ENCODE results near the gene ZMYND8.
"Not testable (repeated sequence)": the region's sequence is repeated elsewhere in the genome, so short reads cannot be mapped to it uniquely, and the experiment has no call there.

The ZMYND8 gene

DNA sequence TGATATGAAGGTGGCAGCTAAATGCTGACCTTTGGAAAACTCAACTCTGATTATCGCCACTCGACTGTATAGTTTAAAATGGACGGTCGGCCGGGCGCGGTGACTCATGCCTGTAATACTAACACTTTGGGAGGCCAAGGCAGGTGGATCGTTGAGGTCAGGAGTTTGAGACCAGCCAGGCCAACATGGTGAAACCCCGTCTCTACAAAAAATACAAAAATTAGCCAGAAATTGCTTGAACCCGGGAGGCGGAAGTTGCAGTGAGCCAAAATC lies 151.7 kb downstream of the ZMYND8 start:
- not testable (repeated sequence) for H3K27me3 ChIP-seq (ENCODE audit: control insufficient read depth, insufficient read depth, low read length); H3K4me3 ChIP-seq (ENCODE audit: low read depth, low read length); H3K9me3 ChIP-seq (ENCODE audit: control insufficient read depth, insufficient read depth, low read length); H3K9ac ChIP-seq (ENCODE audit: low read depth, low read length)
- H3K4me1 ChIP-seq (ENCODE audit: control insufficient read depth, insufficient read depth, low read length) = peaks cover 14% of the 10 kb centered on the region
- peaks cover 11% of the 10 kb centered on the region for H3K36me3 ChIP-seq (ENCODE audit: control insufficient read depth, insufficient read depth, low read length)

- H3K4me3 ChIP-seq (ENCODE audit: low read depth, low read length) = no peak overlapping the region
- H3K4me1 ChIP-seq (ENCODE audit: control insufficient read depth, insufficient read depth, low read length) = peaks cover 14% of the 10 kb centered on the region
- H3K36me3 ChIP-seq (ENCODE audit: control insufficient read depth, insufficient read depth, low read length) = peaks cover 6% of the 10 kb centered on the region
- no peaks in the 10 kb centered on the region for H3K9me3 ChIP-seq (ENCODE audit: control insufficient read depth, insufficient read depth, low read length)
- no peak overlapping the region for H3K9ac ChIP-seq (ENCODE audit: low read depth, low read length)
- no peaks in the 10 kb centered on the region for H3K27me3 ChIP-seq (ENCODE audit: control insufficient read depth, insufficient read depth, low read length)
Measured at GRCh38 chr20:47204008-47204849, 152.3 kb downstream of the ZMYND8 start.

DNA sequence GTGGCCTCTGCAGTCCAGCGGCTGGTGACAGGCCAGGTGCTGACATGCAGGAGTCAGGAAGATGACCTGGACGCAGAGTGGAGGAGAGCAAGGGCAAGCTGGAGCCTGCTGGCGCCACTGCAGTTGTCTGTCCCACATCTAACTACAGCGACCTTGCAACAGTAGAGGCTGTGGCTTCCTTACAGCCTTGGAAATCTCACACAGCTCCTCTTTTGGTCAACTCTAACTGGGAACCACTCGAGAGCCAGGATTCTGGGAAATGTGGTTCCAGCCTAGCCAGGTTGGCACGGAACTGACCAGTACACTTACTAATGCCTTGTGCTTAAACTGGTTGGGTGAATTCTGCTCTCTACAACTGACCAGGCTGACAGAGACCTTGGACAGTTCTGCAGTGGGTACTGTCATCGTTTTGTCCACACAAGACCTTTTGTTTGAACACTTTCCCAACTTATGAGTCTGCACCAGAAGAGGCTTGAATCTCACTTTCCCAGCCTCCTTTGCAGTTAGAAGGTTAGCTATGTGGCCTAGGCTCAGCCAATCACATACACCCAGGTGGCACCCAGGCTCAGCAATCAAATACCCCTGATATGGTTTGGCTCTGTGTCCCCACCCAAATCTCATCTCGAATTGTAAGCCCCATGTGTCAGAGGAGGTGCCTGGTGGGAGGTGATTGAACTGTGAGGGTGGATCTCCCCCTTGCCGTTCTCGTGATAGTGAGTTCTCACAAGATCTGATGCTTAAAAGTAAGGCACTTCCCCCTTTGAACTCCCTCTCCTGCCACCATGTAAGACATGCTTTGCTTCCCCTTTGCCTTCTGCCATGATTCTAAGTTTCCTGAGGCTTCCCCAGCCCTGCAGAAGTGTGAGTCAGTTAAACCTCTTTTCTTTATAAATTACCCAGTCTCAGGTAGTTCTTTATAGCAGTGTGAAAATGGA lies 153.5 kb downstream of the ZMYND8 start:
- Histone ChIP-seq H3K27me3 (ENCODE audit: control insufficient read depth, insufficient read depth, low read length) (no peaks in the 10 kb centered on the region), H3K4me3 (ENCODE audit: low read depth, low read length) (no peak overlapping the region), H3K9ac (ENCODE audit: low read depth, low read length) (no peak overlapping the region), H3K4me1 (ENCODE audit: control insufficient read depth, insufficient read depth, low read length) (peaks cover 14% of the 10 kb centered on the region), H3K9me3 (ENCODE audit: control insufficient read depth, insufficient read depth, low read length) (no peaks in the 10 kb centered on the region), H3K36me3 (ENCODE audit: control insufficient read depth, insufficient read depth, low read length) (no peaks in the 10 kb centered on the region)

DNA sequence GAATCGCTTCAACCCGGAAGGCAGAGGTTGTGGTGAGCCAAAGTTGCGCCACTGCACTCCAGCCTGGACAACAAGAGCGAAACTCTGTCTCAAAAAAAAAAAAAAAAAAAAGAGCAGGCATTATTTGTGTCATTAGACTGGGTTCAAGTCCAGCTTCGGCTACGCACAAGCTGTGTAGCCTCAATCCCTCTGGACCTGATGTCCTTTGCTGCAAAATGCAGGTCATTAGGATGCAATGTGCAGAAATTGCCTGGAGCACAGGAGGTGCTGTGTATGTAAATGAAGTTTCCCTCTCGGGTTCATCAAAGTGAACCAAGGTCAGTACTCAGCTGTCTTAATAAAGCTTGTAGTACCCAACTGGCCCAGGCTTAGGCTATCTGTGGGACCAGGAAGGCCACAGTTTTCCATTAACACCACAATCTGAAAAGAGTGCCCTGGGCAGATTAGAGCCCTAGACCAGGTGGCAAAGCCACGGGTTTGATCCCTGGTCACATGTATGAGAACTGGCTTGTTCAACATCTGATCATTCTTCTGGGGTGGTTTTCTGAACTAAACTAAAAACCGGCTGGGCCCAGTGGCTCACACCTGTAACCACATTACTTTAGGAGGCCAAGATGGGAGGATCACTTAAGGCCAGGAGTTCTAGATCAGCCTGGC lies 155.3 kb downstream of the ZMYND8 start:
- no peaks in the 10 kb centered on the region for H3K9me3 ChIP-seq (ENCODE audit: control insufficient read depth, insufficient read depth, low read length)
- H3K27me3 ChIP-seq (ENCODE audit: control insufficient read depth, insufficient read depth, low read length) = no peaks in the 10 kb centered on the region
- H3K36me3 ChIP-seq (ENCODE audit: control insufficient read depth, insufficient read depth, low read length) = no peaks in the 10 kb centered on the region
- peaks cover 7% of the 10 kb centered on the region for H3K4me1 ChIP-seq (ENCODE audit: control insufficient read depth, insufficient read depth, low read length)
- no peak overlapping the region for H3K4me3 ChIP-seq (ENCODE audit: low read depth, low read length)
- H3K9ac ChIP-seq (ENCODE audit: low read depth, low read length) = no peak overlapping the region

DNA sequence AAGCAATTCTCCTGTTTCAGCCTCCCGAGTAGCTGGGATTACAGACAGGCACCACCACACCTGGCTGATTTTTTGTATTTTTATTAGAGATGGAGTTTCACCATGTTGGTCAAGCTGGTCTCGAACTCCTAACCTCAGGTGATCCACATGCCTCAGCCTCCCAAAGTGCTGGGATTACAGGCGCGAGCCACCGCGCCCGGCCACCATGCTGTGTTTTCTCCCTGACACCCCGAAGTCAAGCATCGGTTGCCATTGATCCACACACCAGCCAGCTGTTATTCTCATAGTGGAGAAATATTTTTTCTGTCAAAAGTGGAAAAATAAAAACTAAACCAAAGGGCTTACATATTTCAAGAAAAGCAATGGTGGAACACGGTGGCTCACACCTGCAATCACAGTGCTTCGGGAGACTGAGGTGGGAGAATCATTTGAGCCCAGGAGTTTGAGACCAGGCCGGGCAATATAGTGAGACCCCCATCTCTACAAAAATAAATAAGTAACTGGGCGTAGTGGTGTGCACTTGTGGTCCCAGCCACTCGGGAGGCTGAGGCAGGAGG lies 157.4 kb downstream of the ZMYND8 start:
- H3K36me3 ChIP-seq (ENCODE audit: control insufficient read depth, insufficient read depth, low read length) = no peaks in the 10 kb centered on the region
- H3K9ac ChIP-seq (ENCODE audit: low read depth, low read length) = no peak overlapping the region
- no peak overlapping the region for H3K4me3 ChIP-seq (ENCODE audit: low read depth, low read length)
- no peaks in the 10 kb centered on the region for H3K9me3 ChIP-seq (ENCODE audit: control insufficient read depth, insufficient read depth, low read length)
- no peaks in the 10 kb centered on the region for H3K4me1 ChIP-seq (ENCODE audit: control insufficient read depth, insufficient read depth, low read length)
- H3K27me3 ChIP-seq (ENCODE audit: control insufficient read depth, insufficient read depth, low read length) = no peaks in the 10 kb centered on the region

- no peaks in the 10 kb centered on the region for H3K4me1 ChIP-seq (ENCODE audit: control insufficient read depth, insufficient read depth, low read length)
- no peaks in the 10 kb centered on the region for H3K36me3 ChIP-seq (ENCODE audit: control insufficient read depth, insufficient read depth, low read length)
- no peaks in the 10 kb centered on the region for H3K9me3 ChIP-seq (ENCODE audit: control insufficient read depth, insufficient read depth, low read length)
- H3K27me3 ChIP-seq (ENCODE audit: control insufficient read depth, insufficient read depth, low read length) = no peaks in the 10 kb centered on the region
- H3K4me3 ChIP-seq (ENCODE audit: low read depth, low read length) = no peak overlapping the region
- no peak overlapping the region for H3K9ac ChIP-seq (ENCODE audit: low read depth, low read length)
Measured at GRCh38 chr20:47198254-47198671, 158.2 kb downstream of the ZMYND8 start.

- Histone ChIP-seq H3K9me3 (ENCODE audit: control insufficient read depth, insufficient read depth, low read length) (no peaks in the 10 kb centered on the region), H3K27me3 (ENCODE audit: control insufficient read depth, insufficient read depth, low read length) (no peaks in the 10 kb centered on the region), H3K9ac (ENCODE audit: low read depth, low read length) (no peak overlapping the region), H3K36me3 (ENCODE audit: control insufficient read depth, insufficient read depth, low read length) (no peaks in the 10 kb centered on the region), H3K4me1 (ENCODE audit: control insufficient read depth, insufficient read depth, low read length) (no peaks in the 10 kb centered on the region), H3K4me3 (ENCODE audit: low read depth, low read length) (no peak overlapping the region)
Measured at GRCh38 chr20:47196091-47197081, 160.1 kb downstream of the ZMYND8 start.

DNA sequence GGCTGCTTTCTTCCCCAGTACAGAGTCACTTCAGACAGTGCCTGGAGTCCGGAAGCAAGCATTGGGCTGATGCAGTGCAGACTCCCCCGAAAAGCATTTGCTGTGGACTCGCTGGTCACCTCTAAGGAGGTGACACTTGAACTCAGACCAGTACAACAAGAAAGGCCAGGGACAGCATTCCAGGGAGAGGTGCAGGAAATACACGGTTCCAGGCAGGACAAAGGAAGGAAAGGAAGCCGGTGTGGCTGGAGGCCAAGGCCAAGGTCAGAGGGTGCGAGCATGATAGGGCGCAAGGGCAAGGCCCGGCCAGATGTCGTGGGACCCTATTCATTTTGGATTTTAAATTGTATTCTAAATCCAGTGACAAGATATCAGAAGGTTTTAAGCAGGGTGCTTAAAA lies 160.9 kb downstream of the ZMYND8 start:
- H3K27me3 ChIP-seq (ENCODE audit: control insufficient read depth, insufficient read depth, low read length) = no peaks in the 10 kb centered on the region
- no peak overlapping the region for H3K9ac ChIP-seq (ENCODE audit: low read depth, low read length)
- no peaks in the 10 kb centered on the region for H3K4me1 ChIP-seq (ENCODE audit: control insufficient read depth, insufficient read depth, low read length)
- no peaks in the 10 kb centered on the region for H3K9me3 ChIP-seq (ENCODE audit: control insufficient read depth, insufficient read depth, low read length)
- H3K36me3 ChIP-seq (ENCODE audit: control insufficient read depth, insufficient read depth, low read length) = no peaks in the 10 kb centered on the region
- no peak overlapping the region for H3K4me3 ChIP-seq (ENCODE audit: low read depth, low read length)

DNA sequence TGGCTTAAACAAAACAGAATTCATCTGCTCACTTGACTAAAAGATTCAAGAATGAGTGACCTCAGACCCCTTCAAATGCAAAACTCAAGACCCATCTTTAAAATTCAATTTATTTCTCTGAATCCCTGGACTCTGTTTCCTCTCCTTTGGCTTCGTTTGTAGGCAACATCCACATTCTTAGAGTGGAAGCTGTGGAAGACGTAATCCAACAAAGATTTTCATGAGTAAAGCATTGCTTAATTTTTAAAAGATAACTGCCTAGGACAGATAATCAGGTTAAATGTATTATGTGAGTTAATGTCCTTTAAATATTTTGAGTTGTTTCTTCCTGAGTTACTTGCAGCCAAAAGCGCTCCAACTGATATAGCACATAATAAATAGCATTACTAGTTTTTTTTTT lies 164.5 kb downstream of the ZMYND8 start:
- H3K36me3 ChIP-seq (ENCODE audit: control insufficient read depth, insufficient read depth, low read length) = no peaks in the 10 kb centered on the region
- H3K9ac ChIP-seq (ENCODE audit: low read depth, low read length) = no peak overlapping the region
- H3K27me3 ChIP-seq (ENCODE audit: control insufficient read depth, insufficient read depth, low read length) = no peaks in the 10 kb centered on the region
- H3K4me3 ChIP-seq (ENCODE audit: low read depth, low read length) = no peak overlapping the region
- peaks cover 3% of the 10 kb centered on the region for H3K4me1 ChIP-seq (ENCODE audit: control insufficient read depth, insufficient read depth, low read length)
- no peaks in the 10 kb centered on the region for H3K9me3 ChIP-seq (ENCODE audit: control insufficient read depth, insufficient read depth, low read length)

GRCh38 chr20:47191074-47191673 lies 165.3 kb downstream of the ZMYND8 start:
- Histone ChIP-seq H3K4me3 (ENCODE audit: low read depth, low read length) (no peak overlapping the region), H3K9me3 (ENCODE audit: control insufficient read depth, insufficient read depth, low read length) (no peaks in the 10 kb centered on the region), H3K9ac (ENCODE audit: low read depth, low read length) (no peak overlapping the region), H3K27me3 (ENCODE audit: control insufficient read depth, insufficient read depth, low read length) (no peaks in the 10 kb centered on the region), H3K36me3 (ENCODE audit: control insufficient read depth, insufficient read depth, low read length) (no peaks in the 10 kb centered on the region), H3K4me1 (ENCODE audit: control insufficient read depth, insufficient read depth, low read length) (peaks cover 3% of the 10 kb centered on the region)
